H1 (cell line): Measurements from ENCODE around the gene CPT2. TPM values are rescaled to one million over a fixed set of nuclear protein-coding genes. Genes with fewer than 3 reads are reported as not detected.

Source experiments
- EGR1 ChIP-seq: IDR thresholded peaks from 2 replicates; pipeline ENCODE4 v1.6.1; 2011; ENCODE audit warnings: low read depth, low read length, borderline replicate concordance
- HDAC6 ChIP-seq: IDR thresholded peaks from one replicate; pipeline ENCODE4 v1.7.1; 2012; ENCODE audit warnings: low read depth, mild to moderate bottlenecking, inconsistent platforms, low read length, moderate library complexity
- KDM5A ChIP-seq: fragments of 200-600 bp; IDR thresholded peaks from 2 replicates; pipeline ENCODE4 v1.7.1; 2012; ENCODE audit warnings: mild to moderate bottlenecking, low read length, inconsistent platforms, mixed read lengths
- PHF8 ChIP-seq: fragments of 200-600 bp; sonication (generic); conservative IDR thresholded peaks from 2 replicates; pipeline ENCODE4 v1.7.1; 2012; ENCODE audit warnings: low read depth, mild to moderate bottlenecking, inconsistent platforms, low read length, moderate library complexity
- SUZ12 ChIP-seq: fragments of 200-600 bp; sonication (generic); IDR thresholded peaks from 2 replicates; pipeline ENCODE4 v1.6.1; 2012; ENCODE audit warnings: mild to moderate bottlenecking, inconsistent platforms, low read length, moderate library complexity, mixed read lengths
- polyA plus RNA-seq, 7 experiments: library from polyadenylated mRNA; depleted of rRNA in 3 of 7; stranded (reverse) in 5 of 7; unstranded in 2 of 7; fragments of >200 nt in 5 of 7; fragments of 200-250 nt in 2 of 7; gene quantifications; 1 replicate in 5 of 7; 2 replicates in 1 of 7; 4 replicates in 1 of 7; pipeline versions ENCODE4 v1.2.1 to v1.2.3, GENCODE V29; 2011 to 2013; ENCODE audit warnings: missing spikeins in 2 of 7, mixed read lengths in 2 of 7
- total RNA-seq: library from RNA; stranded (reverse); fragmentation: NEBNext Ultra II Directional; extraction: Animal tissue kit (Norgen Biotek cat#: 25700); gene quantifications from 2 replicates; pipeline ENCODE4 v1.2.1, GENCODE V29; 2021

CPT2 gene
- total and polyA plus RNA-seq, 2 of the 8 experiments (the other 6 are each of a cell fraction or from before 2014, with no cell fraction given), result 23.9 to 25.5 TPM

- TF ChIP-seq KDM5A (no peak), HDAC6 (no peak), SUZ12 (no peak), EGR1 (no peak), PHF8 (no peak)
Observed at GRCh38 chr1:53162621-53163020, 34.0 kb upstream of the CPT2 start (continued).
